GM18868 (cell line): ENCODE results near the gene PTPRS.
"Not testable (repeated sequence)": the region's sequence is repeated elsewhere in the genome, so short reads cannot be mapped to it uniquely, and the experiment has no call there.

Source experiments
- ATAC-seq: cut with Tn5 transposase; IDR thresholded peaks from one replicate; pipeline ENCODE4 v1.9.1; 2021; ENCODE audit warnings: mild to moderate bottlenecking, moderate library complexity; ENCODE audit not compliant: unreplicated experiment

Gene PTPRS

GRCh38 chr19:5340637-5341447 is at the start of gene PTPRS:
Gene PTPRS (minus strand): TSS chr19:5340812. CDS start chr19:5286140, 54,672 bp downstream.
- ATAC-seq, result peak; percentile 55

- no peak for ATAC-seq
These were observed 48.7 kb upstream of the PTPRS start for GRCh38 chr19:5389353-5389752.

GRCh38 chr19:5387472-5387871 is 46.9 kb upstream of the PTPRS start:
- ATAC-seq, result no peak

DNA sequence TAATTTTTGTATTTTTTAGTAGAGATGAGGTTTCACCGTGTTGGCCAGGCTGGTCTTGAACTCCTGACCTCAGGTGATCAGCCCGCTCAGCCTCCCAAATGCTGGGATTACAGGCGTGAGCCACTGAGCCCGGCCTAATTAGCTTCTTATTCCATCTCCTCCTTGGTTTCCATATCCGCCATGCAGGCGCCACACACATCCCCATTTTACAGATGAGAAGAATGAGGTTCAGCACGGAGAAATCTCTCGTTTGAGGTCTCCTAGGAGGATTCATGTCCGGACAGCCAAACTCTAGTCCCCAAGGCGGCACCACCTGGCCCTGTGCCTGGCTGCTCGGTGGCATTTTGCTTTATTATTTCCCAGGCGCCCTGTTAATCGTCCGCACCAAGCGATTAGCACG is 46.2 kb upstream of the PTPRS start:
- no peak for ATAC-seq

GRCh38 chr19:5381197-5381596 is 40.6 kb upstream of the PTPRS start:
- ATAC-seq, result not testable (repeated sequence)

DNA sequence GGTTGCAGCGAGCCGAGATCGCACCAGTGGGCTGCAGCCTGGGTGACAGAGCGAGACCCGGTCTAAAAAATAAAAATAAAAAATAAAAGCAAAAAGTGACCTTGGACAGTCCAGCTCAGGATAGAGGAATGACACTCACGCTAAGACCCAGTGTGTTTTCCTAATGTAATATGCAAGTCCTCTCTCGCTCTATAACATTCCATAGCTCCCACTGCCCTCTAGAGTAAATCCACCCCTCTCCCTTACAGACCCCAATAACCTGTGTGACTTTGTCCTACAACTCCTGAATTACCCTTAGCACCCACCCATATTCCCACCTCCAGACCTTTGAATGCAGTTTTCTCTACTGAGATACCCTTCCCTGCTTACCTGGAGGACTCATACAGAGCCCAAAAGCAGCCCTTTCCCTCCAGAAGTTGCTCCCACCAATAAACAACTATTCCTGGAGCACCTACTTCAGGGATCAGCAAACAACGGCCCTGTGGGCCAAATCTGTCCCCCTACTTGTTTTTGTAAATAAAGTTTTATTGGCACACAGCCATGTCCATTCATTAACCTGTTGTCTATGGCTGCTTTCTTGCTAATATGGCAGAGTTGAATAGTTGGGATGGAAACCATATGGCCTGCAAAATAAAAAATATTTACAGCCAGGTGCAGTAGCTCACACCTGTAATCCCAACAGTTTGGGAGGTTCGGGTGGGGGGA is 39.8 kb upstream of the PTPRS start:
- no peak for ATAC-seq

DNA sequence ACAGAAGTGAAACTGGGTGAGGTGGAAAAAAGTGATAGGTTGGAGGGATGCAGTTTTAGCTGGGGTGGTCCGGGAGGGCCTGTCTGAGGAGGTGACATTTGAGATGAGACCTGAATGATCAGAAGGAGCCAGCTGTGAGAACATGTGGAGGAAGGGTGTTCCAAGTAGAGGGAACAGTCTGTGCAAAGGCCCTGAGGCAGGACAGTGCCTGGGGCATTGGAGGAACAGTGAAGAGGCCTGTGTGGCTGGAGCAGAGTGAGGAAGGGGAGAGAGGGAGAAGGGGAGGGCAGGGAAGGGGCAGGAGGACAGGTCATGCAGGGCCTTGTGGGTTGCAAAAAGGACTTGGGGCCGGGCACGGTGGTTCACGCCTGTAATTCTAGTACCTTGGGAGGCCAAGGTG is 36.3 kb upstream of the PTPRS start:
- ATAC-seq, result no peak

DNA sequence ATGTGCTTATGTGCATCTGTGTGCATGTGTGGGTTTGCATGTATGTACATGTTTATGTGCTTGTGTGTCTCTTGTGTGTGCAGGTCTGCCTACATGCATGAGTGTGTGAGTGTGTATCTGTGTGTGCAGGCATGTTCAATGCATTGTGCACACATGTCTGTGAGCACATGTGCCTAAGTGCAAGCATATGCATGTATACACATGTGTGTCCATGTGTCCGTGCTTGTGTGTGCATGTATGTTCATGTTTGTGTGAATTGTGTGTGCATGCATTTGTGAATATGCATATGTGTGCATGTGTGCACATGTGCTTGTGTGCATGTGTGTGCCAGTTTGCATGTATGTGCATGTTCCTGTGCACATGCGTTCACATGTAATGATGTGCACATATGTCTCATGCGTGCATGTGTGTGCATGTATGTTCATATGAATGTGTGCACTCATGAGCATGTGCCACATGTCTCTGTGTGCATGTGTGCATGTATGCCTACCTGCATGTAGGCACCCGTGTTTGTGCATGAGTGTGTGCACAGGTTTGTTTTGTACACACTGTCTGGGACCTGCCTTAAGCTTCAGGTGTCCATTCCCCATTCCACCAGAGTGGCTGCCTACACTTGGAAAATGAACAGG is 32.1 kb upstream of the PTPRS start:
- ATAC-seq, result no peak

DNA sequence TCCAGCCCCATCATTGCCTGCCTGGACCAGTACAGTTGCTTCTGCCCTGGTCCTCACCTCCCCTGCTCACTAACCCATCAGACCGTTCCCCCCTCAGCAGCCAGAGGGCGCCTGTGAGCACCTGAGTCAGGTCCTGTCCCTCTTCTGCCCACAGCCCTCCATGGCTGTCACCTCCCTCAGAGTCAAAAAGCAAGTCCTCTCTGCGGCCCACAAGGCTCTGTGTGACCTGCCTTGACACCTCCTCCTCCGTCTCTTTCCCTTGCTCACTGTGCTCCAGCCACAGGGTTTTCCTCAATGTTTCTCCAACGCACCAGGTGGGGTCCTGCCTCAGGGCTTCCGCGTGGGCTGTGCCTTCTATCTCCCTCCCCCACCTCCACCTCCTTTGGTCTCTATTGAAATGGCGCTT is 29.4 kb upstream of the PTPRS start:
- ATAC-seq, result no peak

DNA sequence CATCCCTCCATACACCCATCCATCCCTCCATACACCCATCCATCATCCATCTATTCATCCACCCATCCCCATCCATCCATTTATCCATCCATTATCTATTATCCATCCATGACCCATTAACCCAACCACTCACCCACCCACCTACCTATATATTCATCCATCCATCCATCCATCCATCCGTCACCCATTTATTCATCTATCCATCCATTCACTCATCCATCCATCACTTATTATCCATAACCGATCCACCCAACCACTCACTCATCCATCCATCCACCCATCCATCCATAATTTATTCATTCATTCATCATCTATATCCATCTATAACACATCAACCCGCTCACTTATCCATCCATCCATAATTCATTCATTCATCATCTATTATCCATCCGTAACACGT is 28.7 kb upstream of the PTPRS start:
- no peak for ATAC-seq

GRCh38 chr19:5367530-5368133 is 27.0 kb upstream of the PTPRS start:
- no peak for ATAC-seq

GRCh38 chr19:5365905-5366304 is 25.3 kb upstream of the PTPRS start:
- ATAC-seq, result no peak

- ATAC-seq, result no peak
These were observed 24.1 kb upstream of the PTPRS start for GRCh38 chr19:5364674-5365073.

- not testable (repeated sequence) for ATAC-seq
These were observed 21.2 kb upstream of the PTPRS start for GRCh38 chr19:5361839-5362238.

- ATAC-seq, result no peak
These were observed 20.8 kb upstream of the PTPRS start for GRCh38 chr19:5361407-5361806.

GRCh38 chr19:5360003-5360780 is 19.6 kb upstream of the PTPRS start:
- no peak for ATAC-seq

DNA sequence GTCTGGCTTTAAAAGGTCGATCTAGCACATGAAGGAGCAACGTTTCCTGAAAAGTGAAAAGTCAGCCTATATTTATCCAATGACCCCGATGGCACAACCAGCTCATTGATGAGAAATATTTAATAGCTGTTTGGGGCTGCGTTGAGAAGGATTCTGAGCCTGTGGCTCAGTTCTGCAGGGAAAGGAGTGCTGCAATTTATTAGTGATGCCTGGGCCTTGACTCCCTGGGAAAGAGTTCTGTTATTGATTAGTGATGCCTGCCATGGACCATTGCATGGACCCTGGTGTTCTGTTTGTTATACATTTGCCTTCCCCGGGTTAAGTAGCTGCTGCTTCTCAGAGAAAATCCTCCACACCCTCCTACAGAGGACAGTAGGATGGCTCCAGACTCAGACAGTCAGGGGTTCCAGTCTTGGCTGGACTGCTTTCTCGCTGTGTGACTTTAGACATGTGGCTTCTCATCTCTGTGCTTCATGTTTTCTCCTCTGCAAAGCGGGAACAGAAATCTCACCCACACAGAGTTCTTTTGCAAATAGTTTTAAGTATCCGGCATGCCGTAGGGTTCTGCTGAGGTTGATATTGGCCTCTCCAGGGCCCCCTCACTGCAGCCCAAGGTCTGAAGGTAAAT is 17.7 kb upstream of the PTPRS start:
- no peak for ATAC-seq

DNA sequence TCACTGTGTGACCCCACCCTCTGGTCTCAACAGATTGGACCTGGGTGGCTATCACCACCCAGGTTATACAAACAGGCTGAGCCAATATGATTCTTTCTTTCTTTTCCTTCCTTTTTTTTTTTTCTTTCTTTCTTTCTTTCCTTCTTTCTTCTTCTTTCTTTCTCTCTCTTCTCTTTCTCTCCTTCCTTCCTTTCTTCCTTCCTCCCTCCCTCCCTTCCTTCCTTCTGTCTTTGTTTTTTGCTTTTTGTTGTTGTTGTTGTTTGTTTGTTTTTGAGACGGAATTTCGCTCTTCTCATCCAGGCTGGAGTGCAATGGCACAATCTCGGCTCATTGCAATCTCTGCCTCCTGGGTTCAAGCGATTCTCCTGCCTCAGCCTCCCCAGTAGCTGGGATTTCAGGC is 17.0 kb upstream of the PTPRS start:
- no peak for ATAC-seq

GRCh38 chr19:5356918-5357317 is 16.3 kb upstream of the PTPRS start:
- no peak for ATAC-seq

GRCh38 chr19:5356428-5356827 is 15.8 kb upstream of the PTPRS start:
- ATAC-seq, result no peak
